Adrenal gland (tissue), 12 donors: ENCODE data around the gene AIFM2. TPM values are rescaled to one million over a fixed set of nuclear protein-coding genes. Genes with fewer than 3 reads are reported as not detected.
"Not testable (repeated sequence)": the region's sequence is repeated elsewhere in the genome, so short reads cannot be mapped to it uniquely, and the experiment has no call there.

ENCODE experiments used
- DNase-seq, 7 donors: peaks; one replicate each; pipeline ENCODE4 v3.0.0-alpha.2; 2019 to 2020
- H3K27ac ChIP-seq, 5 donors: fragments of 200-600 bp; sonication (generic) in 4 of 5; 1 replicate in 3 of 5; 2 replicates in 2 of 5; pipeline versions ENCODE4 v1.5.1 to v1.8.0; 2016 to 2020; ENCODE audit warnings: mild to moderate bottlenecking in 1 of 5
- H3K27me3 ChIP-seq: fragments of 200-600 bp; 2 replicates; pipeline ENCODE4 v1.8.0; 2021
- H3K36me3 ChIP-seq, 2 donors: fragments of 200-600 bp; replicated peaks in 1 of 2; 1 replicate in 1 of 2; 2 replicates in 1 of 2; pipeline versions ENCODE4 v1.5.1 to v1.8.0; 2018 to 2022
- H3K4me1 ChIP-seq, 2 donors: fragments of 200-600 bp; replicated peaks in 1 of 2; 1 replicate in 1 of 2; 2 replicates in 1 of 2; pipeline versions ENCODE4 v1.5.1 to v1.8.0; 2018 to 2021
- H3K4me3 ChIP-seq, 4 donors: fragments of 200-600 bp; sonication (generic) in 3 of 4; one replicate each; pipeline ENCODE4 v1.5.1; 2016 to 2018
- H3K9me3 ChIP-seq, 3 donors: fragments of 200-600 bp; sonication (generic) in 1 of 3; replicated peaks in 1 of 3; 1 replicate in 2 of 3; 2 replicates in 1 of 3; pipeline versions ENCODE4 v1.5.1 to v1.8.0; 2016 to 2021
- POLR2A ChIP-seq, 2 donors: fragments of 450-650 bp; IDR thresholded peaks; one replicate each; pipeline ENCODE4 v1.6.1; 2017; ENCODE audit warnings: antibody characterized with exemption in 2 of 2, mild to moderate bottlenecking in 2 of 2, moderate library complexity in 1 of 2
- WGBS, 4 donors: extraction: QIAGEN DNeasy Blood & Tissue Kit in 2 of 4; methylation state at CpG; one replicate each; pipeline versions ENCODE4 v1.1.5 to v1.1.7; 2013 to 2017; 5-methylcytosine and 5-hydroxymethylcytosine counted together
- intact Hi-C, 2 donors: fragments of 100-400 bp; cut with DNase I; formaldehyde crosslinking; loops; one replicate each; pipeline versions ENCODE4 v1.14.1 to v1.15.0; 2022 to 2023
- polyA plus RNA-seq, 3 donors: library from polyadenylated mRNA; stranded (reverse); fragments of 200-250 nt in 2 of 3; fragments of 350-450 nt in 1 of 3; fragmentation: Illumina TruSeq in 1 of 3; extraction: RNeasy Lipid Tissue Mini Kit (QIAGEN cat#74804) in 1 of 3; gene quantifications; one replicate each; pipeline ENCODE4 v1.2.3, GENCODE V29; 2013 to 2014
- total RNA-seq, 9 donors: library from RNA; depleted of rRNA in 4 of 9; stranded (reverse); fragments of >200 nt in 4 of 9; fragments of 120-200 nt in 1 of 9; fragmentation: NEBNext Ultra II Directional in 1 of 9; extraction: Animal tissue kit (Norgen Biotek cat#: 25700) in 1 of 9; gene quantifications; one replicate each; pipeline versions ENCODE4 v1.1.0 to v1.2.4, GENCODE V29; 2013 to 2023
- TF ChIP-seq, protein P1 (sequence below), 6 experiments: fragments of 450-650 bp in 4 of 6; fragments of 200-600 bp in 2 of 6; sonication (generic) in 1 of 6; IDR thresholded peaks; 1 replicate in 5 of 6; 2 replicates in 1 of 6; pipeline versions ENCODE4 v1.5.1 to v1.8.0; 2016 to 2021; ENCODE audit warnings: antibody characterized with exemption in 6 of 6, mild to moderate bottlenecking in 2 of 6, moderate library complexity in 1 of 6
- donor health status: healthy with polysubstance abuse.
- donor health status: Bipolar disorder and iron deficiency.
- donor health status: DM: yes; HTN: yes; CAD: no.
- donor health status: DM: no; HTN: no; CAD: no.
- donor health status: DM: no; HTN: no; CAD: no.
- donor health status: DM: yes; HTN: yes; CAD: no.

The AIFM2 gene
- total and polyA plus RNA-seq, 12 donors: 7.4 to 31.2 (median 12.7) TPM

DNA sequence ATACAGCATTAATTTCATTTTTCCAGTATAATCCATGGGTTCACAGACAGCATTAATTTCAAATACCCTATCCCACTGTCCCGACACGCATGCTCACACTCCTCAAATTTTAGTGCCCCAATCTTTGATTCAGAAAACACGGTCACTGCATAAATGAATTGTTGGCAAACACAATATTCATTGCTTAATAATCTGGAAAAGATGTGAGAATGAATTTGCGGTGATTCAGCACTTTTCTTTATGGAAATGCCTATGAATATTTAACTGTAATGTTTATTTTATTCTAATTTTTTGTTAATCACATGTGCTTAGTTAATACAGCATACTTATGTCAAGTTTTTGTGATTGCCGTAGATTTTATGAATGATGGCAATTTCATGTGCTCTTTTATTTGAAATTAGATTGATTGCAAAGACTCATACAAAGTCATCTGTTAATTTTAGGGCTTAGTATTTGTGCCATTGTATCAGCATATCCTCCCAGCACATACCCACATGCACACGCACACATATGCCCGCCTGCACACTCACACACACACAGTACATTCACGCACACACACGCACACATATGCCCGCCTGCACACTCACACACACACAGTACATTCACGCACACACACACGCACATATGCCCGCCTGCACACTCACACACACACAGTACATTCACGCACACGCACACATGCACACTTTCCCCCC, 44.9 kb downstream of the AIFM2 start:
- no peak for DNase-seq
- WGBS, 4 donors: 87 to 93% (median 91%) methylated on average over 15 of the region's 15 CpGs
- Histone ChIP-seq H3K36me3 (no peaks in the 10 kb centered on the region), H3K27ac (no peak overlapping the region), H3K27me3 (no peaks in the 10 kb centered on the region), H3K4me3 (no peak overlapping the region), H3K9me3 (no peaks in the 10 kb centered on the region), H3K4me1 (no peaks in the 10 kb centered on the region)
- TF ChIP-seq POLR2A (IDR thresholded peaks at IDR 0.05): no peak
- TF ChIP-seq, protein P1, sequence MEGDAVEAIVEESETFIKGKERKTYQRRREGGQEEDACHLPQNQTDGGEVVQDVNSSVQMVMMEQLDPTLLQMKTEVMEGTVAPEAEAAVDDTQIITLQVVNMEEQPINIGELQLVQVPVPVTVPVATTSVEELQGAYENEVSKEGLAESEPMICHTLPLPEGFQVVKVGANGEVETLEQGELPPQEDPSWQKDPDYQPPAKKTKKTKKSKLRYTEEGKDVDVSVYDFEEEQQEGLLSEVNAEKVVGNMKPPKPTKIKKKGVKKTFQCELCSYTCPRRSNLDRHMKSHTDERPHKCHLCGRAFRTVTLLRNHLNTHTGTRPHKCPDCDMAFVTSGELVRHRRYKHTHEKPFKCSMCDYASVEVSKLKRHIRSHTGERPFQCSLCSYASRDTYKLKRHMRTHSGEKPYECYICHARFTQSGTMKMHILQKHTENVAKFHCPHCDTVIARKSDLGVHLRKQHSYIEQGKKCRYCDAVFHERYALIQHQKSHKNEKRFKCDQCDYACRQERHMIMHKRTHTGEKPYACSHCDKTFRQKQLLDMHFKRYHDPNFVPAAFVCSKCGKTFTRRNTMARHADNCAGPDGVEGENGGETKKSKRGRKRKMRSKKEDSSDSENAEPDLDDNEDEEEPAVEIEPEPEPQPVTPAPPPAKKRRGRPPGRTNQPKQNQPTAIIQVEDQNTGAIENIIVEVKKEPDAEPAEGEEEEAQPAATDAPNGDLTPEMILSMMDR (IDR thresholded peaks at IDR 0.05): no peak
- intact Hi-C loops: no loop called here

DNA sequence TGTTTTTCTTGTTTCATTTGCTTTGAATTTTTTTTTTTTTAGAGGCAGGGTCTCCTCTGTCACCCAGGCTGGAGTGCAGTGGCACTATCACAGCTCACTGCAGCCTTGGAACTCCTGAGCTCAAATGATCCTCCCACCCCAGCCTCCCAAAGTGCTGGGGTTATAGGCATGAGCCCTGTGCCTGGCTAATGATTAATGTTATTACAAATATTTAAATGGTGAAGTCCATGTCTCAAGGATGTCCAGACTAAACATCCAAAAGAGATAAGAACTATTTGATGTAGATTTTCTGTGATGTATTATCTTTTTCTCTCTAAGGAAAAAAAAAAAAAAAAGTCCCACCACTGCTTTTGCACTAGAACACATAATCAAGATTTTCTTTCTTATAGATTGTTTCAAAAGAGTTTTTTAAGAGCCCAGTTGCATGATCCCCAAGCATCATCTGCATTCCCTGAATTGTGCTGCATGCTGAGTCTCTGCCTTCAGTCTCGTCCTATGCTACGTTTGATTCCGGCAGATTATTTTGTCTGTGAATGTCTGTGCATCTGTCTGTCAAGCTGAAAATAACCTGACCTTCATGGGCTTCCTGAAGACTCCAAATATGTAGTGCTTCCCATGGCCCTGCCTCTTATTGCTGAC, 46.5 kb downstream of the AIFM2 start:
- intact Hi-C loops: no loop called here

DNA sequence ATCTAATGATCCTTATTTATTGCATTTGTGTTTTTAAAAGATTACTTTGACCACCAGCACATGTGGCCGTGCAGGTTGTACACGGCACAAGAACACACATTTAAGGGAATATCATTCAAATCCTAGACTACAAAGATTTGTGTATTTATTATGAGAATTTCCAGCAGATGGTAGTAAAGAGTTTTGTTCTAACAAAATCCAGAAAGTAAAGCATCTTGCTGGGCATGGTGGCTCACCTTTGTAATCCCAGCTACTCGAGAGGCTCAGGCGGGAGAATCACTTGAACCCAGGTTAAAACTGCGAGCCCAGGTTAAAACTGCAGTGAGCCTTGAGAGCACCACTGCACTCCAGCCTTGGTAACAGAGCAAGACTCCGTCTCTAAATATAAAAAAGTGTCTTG, 48.4 kb downstream of the AIFM2 start:
- no peak for TF ChIP-seq POLR2A (IDR thresholded peaks at IDR 0.05)
- TF ChIP-seq, protein P1 (IDR thresholded peaks at IDR 0.05): no peak
- DNase-seq: no peak
- H3K4me1 ChIP-seq: no peaks in the 10 kb centered on the region
- no peaks in the 10 kb centered on the region for H3K27me3 ChIP-seq
- no peaks in the 10 kb centered on the region for H3K36me3 ChIP-seq
- peak overlapping the region in 1 of 4 donors; percentile 1 for H3K4me3 ChIP-seq
- intact Hi-C loops: no loop called here
- 71 to 83% (median 76%) methylated on average over 6 of the region's 6 CpGs for WGBS, 4 donors
- H3K27ac ChIP-seq: no peak overlapping the region
- H3K9me3 ChIP-seq: no peaks in the 10 kb centered on the region

More for the DNA sequence above, 46.5 kb downstream of the AIFM2 start:
- TF ChIP-seq, protein P1 (IDR thresholded peaks at IDR 0.05): no peak
- no peak for TF ChIP-seq POLR2A (IDR thresholded peaks at IDR 0.05)
- H3K4me3 ChIP-seq: no peak overlapping the region
- H3K9me3 ChIP-seq: no peaks in the 10 kb centered on the region
- DNase-seq: no peak
- H3K4me1 ChIP-seq: no peaks in the 10 kb centered on the region
- 48 to 63% (median 51%) methylated on average over 3 of the region's 3 CpGs for WGBS, 4 donors
- H3K36me3 ChIP-seq: no peaks in the 10 kb centered on the region
- H3K27ac ChIP-seq: no peak overlapping the region
- no peaks in the 10 kb centered on the region for H3K27me3 ChIP-seq

DNA sequence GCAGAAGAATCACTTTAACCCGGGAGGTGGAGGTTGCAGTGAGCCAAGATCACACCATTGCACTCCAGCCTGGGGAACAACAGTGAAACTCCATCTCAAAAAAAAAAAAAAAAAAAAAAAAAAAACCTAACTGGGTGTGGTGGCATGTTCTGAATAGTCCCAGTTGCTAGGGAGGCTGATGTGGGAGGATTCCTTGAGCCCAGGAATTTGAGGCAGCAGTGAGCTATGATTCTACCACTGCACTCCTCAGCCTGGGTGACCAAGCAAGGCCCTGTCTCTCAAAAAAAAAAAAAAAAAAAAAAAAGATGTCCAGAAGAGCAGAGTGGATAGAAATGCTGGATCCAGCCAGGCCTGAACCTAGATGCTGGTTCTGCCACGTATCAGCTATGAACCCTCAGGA, 51.8 kb downstream of the AIFM2 start:
- H3K4me1 ChIP-seq, H3K4me3 ChIP-seq, H3K36me3 ChIP-seq, H3K27me3 ChIP-seq, DNase-seq, H3K9me3 ChIP-seq, H3K27ac ChIP-seq, intact Hi-C loops: not testable (repeated sequence)
- 94 to 98% (median 96%) methylated on average over 2 of the region's 2 CpGs for WGBS, 4 donors

DNA sequence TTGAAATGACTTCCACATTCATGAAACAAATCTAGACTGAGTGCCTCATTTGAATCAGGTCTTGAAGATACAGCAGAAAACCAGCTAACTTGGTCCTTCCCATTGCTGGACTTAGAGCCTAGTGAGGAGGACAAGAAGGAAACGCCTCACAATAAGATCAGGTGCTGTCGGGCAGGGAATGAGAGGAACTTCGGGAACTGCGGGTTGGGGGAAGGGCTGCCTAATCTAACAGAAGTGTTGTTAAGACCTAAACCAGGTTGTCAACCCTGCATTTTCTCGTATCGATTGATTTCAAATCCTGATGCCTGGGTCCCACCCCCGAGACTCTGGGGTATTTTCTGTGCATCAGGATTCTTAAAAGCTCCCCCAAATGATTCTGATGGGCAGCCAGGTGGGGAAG, 53.7 kb downstream of the AIFM2 start:
- no peaks in the 10 kb centered on the region for H3K27me3 ChIP-seq
- WGBS, 4 donors: 87 to 94% (median 90%) methylated on average over 7 of the region's 7 CpGs
- intact Hi-C loops: no loop called here
- TF ChIP-seq, protein P1 (IDR thresholded peaks at IDR 0.05): no peak
- TF ChIP-seq POLR2A (IDR thresholded peaks at IDR 0.05): no peak
- H3K4me1 ChIP-seq: no peaks in the 10 kb centered on the region
- H3K36me3 ChIP-seq: no peaks in the 10 kb centered on the region
- no peak overlapping the region for H3K4me3 ChIP-seq
- no peak overlapping the region for H3K27ac ChIP-seq
- DNase-seq: no peak
- no peaks in the 10 kb centered on the region for H3K9me3 ChIP-seq
